ENCODE measurements around the gene ELL.

- no peak for TF ChIP-seq CBFB (CRISPR knock-in tag; IDR thresholded peaks at IDR 0.05; ENCODE audit: low read depth)
- no peak for TF ChIP-seq ZNF263 (CRISPR knock-in tag; IDR thresholded peaks at IDR 0.05; ENCODE audit: low read depth)
- peak; percentile 98 for TF ChIP-seq CTCF (IDR thresholded peaks at IDR 0.05)
- no peak for TF ChIP-seq USF2 (CRISPR knock-in tag; IDR thresholded peaks at IDR 0.05)
- no peak for TF ChIP-seq ZNF512 (CRISPR knock-in tag; IDR thresholded peaks at IDR 0.05; ENCODE audit: borderline replicate concordance)
- no peak for TF ChIP-seq CREM (CRISPR knock-in tag; IDR thresholded peaks at IDR 0.05)
- no peak for TF ChIP-seq MAX (CRISPR knock-in tag; IDR thresholded peaks at IDR 0.05)
- TF ChIP-seq PRDM15 (CRISPR knock-in tag; IDR thresholded peaks at IDR 0.05): no peak
- TF ChIP-seq ZNF416 (CRISPR knock-in tag; IDR thresholded peaks at IDR 0.05): no peak
- TF ChIP-seq NFYB (CRISPR knock-in tag; conservative IDR thresholded peaks at IDR 0.05; ENCODE audit: low read depth): no peak
- TF ChIP-seq MXD4 (CRISPR knock-in tag; IDR thresholded peaks at IDR 0.05; ENCODE audit: borderline replicate concordance): no peak
- no peak for TF ChIP-seq IRF2 (CRISPR knock-in tag; IDR thresholded peaks at IDR 0.05; ENCODE audit: borderline replicate concordance, low read depth)
Observed at GRCh38 chr19:18450931-18451836, 70.7 kb downstream of the ELL start.
